ENCODE measurements around the gene TRIM62.

DNA sequence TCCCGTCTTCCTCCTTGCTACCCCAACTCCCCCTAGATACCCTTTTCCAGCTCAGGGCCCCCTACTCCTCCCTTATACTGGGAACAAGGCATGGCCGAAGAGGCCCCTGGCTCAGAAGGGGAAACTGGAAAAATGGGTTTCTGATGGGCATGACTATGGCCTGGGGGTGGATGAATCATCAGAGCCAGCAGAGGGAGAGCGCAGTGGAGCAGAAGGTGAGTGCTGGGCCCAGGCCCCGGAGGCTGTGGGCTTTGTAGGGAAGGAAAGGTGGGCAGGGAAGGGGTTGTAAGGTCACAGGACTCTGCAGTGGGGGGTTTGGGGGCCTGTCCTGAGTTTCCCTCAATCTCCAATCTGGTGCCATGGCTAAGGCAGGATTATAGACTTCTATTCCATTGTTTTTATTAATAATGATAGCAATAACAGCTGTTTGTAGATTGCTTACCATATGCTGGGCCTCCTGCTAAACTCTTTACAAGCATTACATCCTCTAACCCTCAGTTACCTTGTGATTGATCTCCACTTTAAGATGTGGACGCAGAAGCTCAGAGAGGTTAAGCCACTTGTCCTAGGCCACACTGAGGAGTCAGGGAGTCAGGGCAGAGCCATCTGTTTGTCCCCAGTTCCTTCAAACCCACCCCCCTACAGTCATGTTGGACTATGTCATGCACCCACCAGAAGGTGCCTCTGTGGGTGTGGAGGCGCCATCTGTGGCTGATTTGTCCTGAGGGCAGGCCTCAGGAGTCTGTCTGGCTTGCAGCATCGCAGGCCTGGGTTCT lies 38.2 kb upstream of the TRIM62 start:
- TF ChIP-seq, protein P1, sequence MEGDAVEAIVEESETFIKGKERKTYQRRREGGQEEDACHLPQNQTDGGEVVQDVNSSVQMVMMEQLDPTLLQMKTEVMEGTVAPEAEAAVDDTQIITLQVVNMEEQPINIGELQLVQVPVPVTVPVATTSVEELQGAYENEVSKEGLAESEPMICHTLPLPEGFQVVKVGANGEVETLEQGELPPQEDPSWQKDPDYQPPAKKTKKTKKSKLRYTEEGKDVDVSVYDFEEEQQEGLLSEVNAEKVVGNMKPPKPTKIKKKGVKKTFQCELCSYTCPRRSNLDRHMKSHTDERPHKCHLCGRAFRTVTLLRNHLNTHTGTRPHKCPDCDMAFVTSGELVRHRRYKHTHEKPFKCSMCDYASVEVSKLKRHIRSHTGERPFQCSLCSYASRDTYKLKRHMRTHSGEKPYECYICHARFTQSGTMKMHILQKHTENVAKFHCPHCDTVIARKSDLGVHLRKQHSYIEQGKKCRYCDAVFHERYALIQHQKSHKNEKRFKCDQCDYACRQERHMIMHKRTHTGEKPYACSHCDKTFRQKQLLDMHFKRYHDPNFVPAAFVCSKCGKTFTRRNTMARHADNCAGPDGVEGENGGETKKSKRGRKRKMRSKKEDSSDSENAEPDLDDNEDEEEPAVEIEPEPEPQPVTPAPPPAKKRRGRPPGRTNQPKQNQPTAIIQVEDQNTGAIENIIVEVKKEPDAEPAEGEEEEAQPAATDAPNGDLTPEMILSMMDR (conservative IDR thresholded peaks at IDR 0.05; ENCODE audit: low read length) = no peak
- no peak for TF ChIP-seq EZH2phosphoT487 (IDR thresholded peaks at IDR 0.05; ENCODE audit: borderline replicate concordance)

Data from Loucy (cell line).